BE2C (cell line): ENCODE measurements around the gene LUZP2.

Experiments
- DNase-seq: peaks from one replicate; pipeline ENCODE4 v3.0.0-alpha.2; 2020
- H3K27me3 ChIP-seq: fragments of 250-450 bp; sonication (Bioruptor Pico); 2 replicates; pipeline ENCODE4 v1.5.1; 2020; ENCODE audit warnings: mild to moderate bottlenecking
- H3K36me3 ChIP-seq: fragments of 250-450 bp; sonication (Bioruptor Pico); 2 replicates; pipeline ENCODE4 v1.5.1; 2020; ENCODE audit warnings: mild to moderate bottlenecking
- H3K4me1 ChIP-seq: fragments of 250-450 bp; sonication (Bioruptor Pico); 2 replicates; pipeline ENCODE4 v1.5.1; 2020
- H3K4me3 ChIP-seq: 2 replicates; pipeline ENCODE4 v1.5.1; 2011; ENCODE audit warnings: low read depth, low read length
- H3K9me3 ChIP-seq: fragments of 250-450 bp; sonication (Bioruptor Pico); 2 replicates; pipeline ENCODE4 v1.5.1; 2020
- CTCF ChIP-seq: IDR thresholded peaks from 2 replicates; pipeline ENCODE4 v1.5.1; 2012; ENCODE audit warnings: mild to moderate bottlenecking, low read depth, low read length

LUZP2 gene

DNA sequence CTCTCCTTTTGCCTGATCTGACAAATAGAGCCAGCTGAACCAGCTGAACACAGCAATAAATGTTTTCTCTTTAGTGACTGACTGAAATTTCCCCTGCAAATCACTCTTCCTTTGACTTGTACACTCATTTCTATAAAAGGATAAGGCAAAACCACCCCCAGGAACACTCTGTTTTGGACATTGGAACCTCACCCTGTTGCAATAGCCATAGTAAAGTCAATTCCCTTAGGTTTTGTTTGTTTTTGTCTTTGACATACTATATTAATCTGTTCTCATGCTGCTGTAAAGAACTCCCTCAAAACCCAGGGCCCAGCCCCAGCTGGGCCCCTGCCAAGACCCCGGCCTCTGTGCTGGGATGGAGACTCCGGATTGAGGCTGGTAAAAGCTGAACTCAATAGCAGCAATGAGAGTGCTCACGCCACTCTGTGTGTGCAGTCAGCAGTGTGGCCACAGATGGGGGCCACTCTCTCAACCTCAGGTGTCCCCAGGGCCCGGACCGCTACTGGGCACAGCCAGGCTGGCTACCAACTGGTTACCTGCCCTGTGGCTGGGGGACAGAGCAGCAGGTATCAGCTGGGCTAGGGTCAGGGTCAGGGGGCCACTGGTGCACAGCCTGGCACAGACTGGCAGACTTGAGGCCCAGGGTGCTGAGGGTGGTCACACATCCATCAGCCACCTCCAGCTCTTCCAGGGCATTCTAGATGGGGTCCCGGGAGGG lies 597.4 kb downstream of the LUZP2 start:
- Histone ChIP-seq H3K4me1 (no peaks in the 10 kb centered on the region), H3K9me3 (no peaks in the 10 kb centered on the region), H3K27me3 (no peaks in the 10 kb centered on the region), H3K36me3 (no peaks in the 10 kb centered on the region), H3K4me3 (no peak overlapping the region)
- no peak for DNase-seq
- no peak for TF ChIP-seq CTCF

- DNase-seq = no peak
- Histone ChIP-seq H3K27me3 (no peaks in the 10 kb centered on the region), H3K4me3 (no peak overlapping the region), H3K36me3 (no peaks in the 10 kb centered on the region), H3K4me1 (no peaks in the 10 kb centered on the region), H3K9me3 (no peaks in the 10 kb centered on the region)
- TF ChIP-seq CTCF = no peak
These were observed 622.6 kb downstream of the LUZP2 start for GRCh38 chr11:25119416-25119815.
